ENCODE measurements around the gene SPG11. TPM values are rescaled to one million over a fixed set of nuclear protein-coding genes. Genes with fewer than 3 reads are reported as not detected.
"Not testable (repeated sequence)": the region's sequence is repeated elsewhere in the genome, so short reads cannot be mapped to it uniquely, and the experiment has no call there.

Gene SPG11
- polyA plus RNA-seq, 2 donors, result 23.5 to 29.4 TPM

GRCh38 chr15:44536302-44536961 lies 127.0 kb downstream of the SPG11 start:
- no peaks in the 10 kb centered on the region for H3K9me3 ChIP-seq (ENCODE audit: control insufficient read depth in 2 of 2, insufficient read depth in 1 of 2, low read depth in 1 of 2, low read length in 1 of 2)
- H3K36me3 ChIP-seq (ENCODE audit: control insufficient read depth in 2 of 2, insufficient read depth in 2 of 2, low read length in 1 of 2), result peaks cover 0 to 3% of the 10 kb centered on the region in 2 donors
- H3K4me1 ChIP-seq (ENCODE audit: control insufficient read depth in 2 of 2, insufficient read depth in 2 of 2, low read length in 1 of 2), result peaks cover 0 to 9% of the 10 kb centered on the region in 2 donors
- H3K27ac ChIP-seq (ENCODE audit: low read depth in 2 of 2, low read length in 1 of 2), result peak overlapping the region; percentile 95 to 99
- 0% methylated on average over 43 to 45 of the region's 47 CpGs for WGBS, 2 donors
- H3K4me3 ChIP-seq (ENCODE audit: low read depth in 1 of 2, low read length in 2 of 2), result peak overlapping the region; percentile 80 to 84
- H3K27me3 ChIP-seq (ENCODE audit: control insufficient read depth in 1 of 2, insufficient read depth in 2 of 2, low read length in 2 of 2), result no peaks in the 10 kb centered on the region

- no peaks in the 10 kb centered on the region for H3K36me3 ChIP-seq (ENCODE audit: control insufficient read depth in 2 of 2, insufficient read depth in 2 of 2, low read length in 1 of 2)
- 58 to 59% methylated on average over 36 of the region's 36 CpGs for WGBS, 2 donors
- H3K4me1 ChIP-seq (ENCODE audit: control insufficient read depth in 2 of 2, insufficient read depth in 2 of 2, low read length in 1 of 2), result peaks cover 0 to 9% of the 10 kb centered on the region in 2 donors
- no peaks in the 10 kb centered on the region for H3K27me3 ChIP-seq (ENCODE audit: control insufficient read depth in 1 of 2, insufficient read depth in 2 of 2, low read length in 2 of 2)
- peak overlapping the region; percentile 95 to 99 for H3K27ac ChIP-seq (ENCODE audit: low read depth in 2 of 2, low read length in 1 of 2)
- H3K4me3 ChIP-seq (ENCODE audit: low read depth in 1 of 2, low read length in 2 of 2), result peak overlapping the region; percentile 80 to 84
- no peaks in the 10 kb centered on the region for H3K9me3 ChIP-seq (ENCODE audit: control insufficient read depth in 2 of 2, insufficient read depth in 1 of 2, low read depth in 1 of 2, low read length in 1 of 2)
These were observed 127.8 kb downstream of the SPG11 start for GRCh38 chr15:44535523-44536301.

DNA sequence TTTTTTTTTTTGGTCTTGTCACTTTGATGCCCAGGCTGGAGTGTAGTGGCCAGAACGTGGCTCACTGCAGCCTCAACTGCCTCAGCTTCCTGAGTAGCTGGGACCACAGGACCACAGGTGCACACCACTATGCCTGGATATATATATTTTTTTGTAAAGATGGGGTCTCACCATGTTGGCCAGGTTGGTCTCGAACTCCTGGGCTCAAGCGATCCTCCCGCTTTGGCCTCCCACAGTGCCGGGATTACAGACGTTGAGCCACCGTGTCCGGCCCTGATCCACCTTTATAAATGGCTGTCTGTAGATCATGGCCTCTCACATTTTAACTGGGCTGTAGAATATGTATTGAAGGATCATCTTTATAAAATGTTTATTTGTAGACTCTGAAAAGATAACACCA lies 128.4 kb downstream of the SPG11 start:
- H3K36me3 ChIP-seq (ENCODE audit: control insufficient read depth in 2 of 2, insufficient read depth in 2 of 2, low read length in 1 of 2), result no peaks in the 10 kb centered on the region
- H3K4me1 ChIP-seq (ENCODE audit: control insufficient read depth in 2 of 2, insufficient read depth in 2 of 2, low read length in 1 of 2), result peaks cover 0 to 9% of the 10 kb centered on the region in 2 donors
- no peaks in the 10 kb centered on the region for H3K9me3 ChIP-seq (ENCODE audit: control insufficient read depth in 2 of 2, insufficient read depth in 1 of 2, low read depth in 1 of 2, low read length in 1 of 2)
- peak overlapping the region in 1 of 2 donors; percentile 80 for H3K4me3 ChIP-seq (ENCODE audit: low read depth in 1 of 2, low read length in 2 of 2)
- WGBS, 2 donors, result 95 to 96% methylated on average over 8 of the region's 8 CpGs
- no peak overlapping the region for H3K27ac ChIP-seq (ENCODE audit: low read depth in 2 of 2, low read length in 1 of 2)
- no peaks in the 10 kb centered on the region for H3K27me3 ChIP-seq (ENCODE audit: control insufficient read depth in 1 of 2, insufficient read depth in 2 of 2, low read length in 2 of 2)

DNA sequence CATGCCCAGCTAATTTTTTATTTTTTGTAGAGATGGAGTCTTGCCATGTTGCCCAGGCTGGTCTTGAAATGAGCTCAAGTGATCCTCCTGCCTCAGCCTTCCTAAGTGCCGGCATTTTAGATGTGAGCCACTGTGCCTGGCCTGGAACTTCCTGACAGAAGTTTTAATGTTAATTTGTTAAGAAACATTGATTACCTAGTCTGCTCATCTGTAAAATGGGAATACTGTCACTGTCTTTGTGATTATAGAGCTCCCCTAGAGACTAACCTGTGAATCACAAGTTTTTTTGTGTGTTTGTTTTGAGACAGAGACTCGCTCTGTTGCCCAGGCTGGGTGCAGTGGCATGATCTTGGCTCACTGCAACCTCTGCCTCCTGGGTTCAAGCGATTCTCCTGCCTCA lies 130.8 kb downstream of the SPG11 start:
- 88 to 95% methylated on average over 3 of the region's 3 CpGs for WGBS, 2 donors

DNA sequence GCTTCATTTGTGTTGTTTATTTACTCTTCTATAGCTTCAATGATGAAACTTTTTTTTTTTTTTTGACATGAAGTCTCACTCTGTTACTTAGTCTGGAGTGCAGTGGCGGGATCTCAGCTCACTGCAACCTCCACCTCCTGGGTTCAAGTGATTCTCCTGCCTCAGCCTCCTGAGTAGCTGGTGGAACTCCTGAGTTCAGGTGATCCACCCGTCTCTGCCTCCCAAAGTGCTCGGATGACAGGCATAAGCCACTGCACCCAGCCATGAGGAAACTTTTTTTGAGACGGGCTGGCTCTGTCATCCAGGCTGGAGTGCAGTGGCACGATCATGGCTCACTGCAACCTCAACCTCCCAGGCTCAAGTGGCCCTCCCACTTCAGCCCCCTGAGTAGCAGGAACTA lies 131.2 kb downstream of the SPG11 start:
- H3K4me1 ChIP-seq (ENCODE audit: control insufficient read depth in 2 of 2, insufficient read depth in 2 of 2, low read length in 1 of 2); H3K27me3 ChIP-seq (ENCODE audit: control insufficient read depth in 1 of 2, insufficient read depth in 2 of 2, low read length in 2 of 2); H3K9me3 ChIP-seq (ENCODE audit: control insufficient read depth in 2 of 2, insufficient read depth in 1 of 2, low read depth in 1 of 2, low read length in 1 of 2); H3K27ac ChIP-seq (ENCODE audit: low read depth in 2 of 2, low read length in 1 of 2); H3K36me3 ChIP-seq (ENCODE audit: control insufficient read depth in 2 of 2, insufficient read depth in 2 of 2, low read length in 1 of 2); H3K4me3 ChIP-seq (ENCODE audit: low read depth in 1 of 2, low read length in 2 of 2): not testable (repeated sequence)
- 91 to 94% methylated on average over 5 of the region's 5 CpGs for WGBS, 2 donors

More for the DNA sequence above, 130.8 kb downstream of the SPG11 start:
- Histone ChIP-seq H3K27me3 (ENCODE audit: control insufficient read depth in 1 of 2, insufficient read depth in 2 of 2, low read length in 2 of 2) (no peaks in the 10 kb centered on the region), H3K4me3 (ENCODE audit: low read depth in 1 of 2, low read length in 2 of 2) (no peak overlapping the region), H3K9me3 (ENCODE audit: control insufficient read depth in 2 of 2, insufficient read depth in 1 of 2, low read depth in 1 of 2, low read length in 1 of 2) (no peaks in the 10 kb centered on the region), H3K27ac (ENCODE audit: low read depth in 2 of 2, low read length in 1 of 2) (no peak overlapping the region), H3K4me1 (ENCODE audit: control insufficient read depth in 2 of 2, insufficient read depth in 2 of 2, low read length in 1 of 2) (peaks cover 0 to 9% of the 10 kb centered on the region in 2 donors), H3K36me3 (ENCODE audit: control insufficient read depth in 2 of 2, insufficient read depth in 2 of 2, low read length in 1 of 2) (no peaks in the 10 kb centered on the region)

DNA sequence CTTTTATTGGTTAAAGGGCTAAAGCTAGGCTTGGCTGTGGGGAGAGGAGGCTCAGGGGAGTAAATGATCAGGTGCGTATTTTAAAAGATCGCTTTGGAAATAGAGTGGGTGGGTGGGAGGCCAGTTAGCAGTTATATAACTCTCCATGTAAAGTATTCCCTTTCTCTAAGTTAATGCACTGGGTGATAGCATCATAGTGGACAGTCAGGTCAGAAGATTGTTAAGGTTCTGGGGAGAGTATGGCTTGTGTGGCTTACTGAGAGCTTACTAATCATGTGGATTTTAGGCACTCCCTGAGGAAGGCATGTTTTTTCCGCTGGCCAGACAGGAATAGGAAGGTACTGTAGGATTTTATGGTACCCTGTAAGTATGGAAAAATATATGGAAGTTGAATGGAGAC lies 132.8 kb downstream of the SPG11 start:
- Histone ChIP-seq H3K9me3 (ENCODE audit: control insufficient read depth in 2 of 2, insufficient read depth in 1 of 2, low read depth in 1 of 2, low read length in 1 of 2) (no peaks in the 10 kb centered on the region), H3K27ac (ENCODE audit: low read depth in 2 of 2, low read length in 1 of 2) (no peak overlapping the region), H3K36me3 (ENCODE audit: control insufficient read depth in 2 of 2, insufficient read depth in 2 of 2, low read length in 1 of 2) (no peaks in the 10 kb centered on the region), H3K4me3 (ENCODE audit: low read depth in 1 of 2, low read length in 2 of 2) (no peak overlapping the region), H3K27me3 (ENCODE audit: control insufficient read depth in 1 of 2, insufficient read depth in 2 of 2, low read length in 2 of 2) (no peaks in the 10 kb centered on the region), H3K4me1 (ENCODE audit: control insufficient read depth in 2 of 2, insufficient read depth in 2 of 2, low read length in 1 of 2) (peaks cover 0 to 5% of the 10 kb centered on the region in 2 donors)
- WGBS, 2 donors, result 95 to 99% methylated on average over 3 of the region's 3 CpGs

DNA sequence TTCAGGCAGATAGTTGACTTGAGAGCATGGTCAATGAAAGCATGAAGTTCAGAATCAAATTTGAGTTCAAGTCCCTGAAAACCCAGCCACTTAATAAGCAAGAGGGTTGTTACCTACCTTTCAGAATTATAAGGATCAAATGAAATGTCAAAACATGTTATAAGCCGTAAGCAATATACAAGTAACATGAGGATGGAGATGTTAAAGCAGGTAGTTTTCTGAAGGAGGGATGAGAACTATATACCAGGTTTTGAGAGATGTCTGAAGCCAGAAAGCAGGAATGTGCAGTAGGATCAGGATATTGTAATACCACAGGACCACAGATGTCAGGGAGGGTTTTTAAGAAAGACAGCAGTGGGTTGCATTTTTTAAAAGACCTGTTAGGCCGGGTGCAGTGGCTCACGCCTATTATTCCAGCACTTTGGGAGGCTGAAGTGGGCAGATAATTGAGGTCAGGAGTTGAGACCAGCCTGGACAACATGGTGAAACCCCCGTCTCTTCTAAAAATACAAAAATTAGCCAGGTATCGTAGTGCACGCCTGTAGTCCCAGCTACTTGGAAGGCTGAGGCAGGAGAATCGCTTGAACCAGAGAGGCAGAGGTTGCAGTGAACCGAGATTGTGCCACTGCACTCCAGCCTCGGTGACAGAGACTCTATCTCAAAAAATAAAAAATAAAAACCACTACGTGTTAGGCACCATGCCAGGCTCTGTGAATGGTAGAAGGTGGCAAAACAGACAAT lies 133.4 kb downstream of the SPG11 start:
- Histone ChIP-seq H3K27me3 (ENCODE audit: control insufficient read depth in 1 of 2, insufficient read depth in 2 of 2, low read length in 2 of 2) (no peaks in the 10 kb centered on the region), H3K4me1 (ENCODE audit: control insufficient read depth in 2 of 2, insufficient read depth in 2 of 2, low read length in 1 of 2) (peaks cover 0 to 3% of the 10 kb centered on the region in 2 donors), H3K36me3 (ENCODE audit: control insufficient read depth in 2 of 2, insufficient read depth in 2 of 2, low read length in 1 of 2) (no peaks in the 10 kb centered on the region), H3K27ac (ENCODE audit: low read depth in 2 of 2, low read length in 1 of 2) (no peak overlapping the region), H3K4me3 (ENCODE audit: low read depth in 1 of 2, low read length in 2 of 2) (no peak overlapping the region), H3K9me3 (ENCODE audit: control insufficient read depth in 2 of 2, insufficient read depth in 1 of 2, low read depth in 1 of 2, low read length in 1 of 2) (no peaks in the 10 kb centered on the region)
- 77 to 81% methylated on average over 10 of the region's 10 CpGs for WGBS, 2 donors

GRCh38 chr15:44527241-44527640 lies 136.2 kb downstream of the SPG11 start:
- no peaks in the 10 kb centered on the region for H3K36me3 ChIP-seq (ENCODE audit: control insufficient read depth in 2 of 2, insufficient read depth in 2 of 2, low read length in 1 of 2)
- no peak overlapping the region for H3K27ac ChIP-seq (ENCODE audit: low read depth in 2 of 2, low read length in 1 of 2)
- no peaks in the 10 kb centered on the region for H3K4me1 ChIP-seq (ENCODE audit: control insufficient read depth in 2 of 2, insufficient read depth in 2 of 2, low read length in 1 of 2)
- no peaks in the 10 kb centered on the region for H3K27me3 ChIP-seq (ENCODE audit: control insufficient read depth in 1 of 2, insufficient read depth in 2 of 2, low read length in 2 of 2)
- H3K4me3 ChIP-seq (ENCODE audit: low read depth in 1 of 2, low read length in 2 of 2), result no peak overlapping the region
- 81% methylated on average over 2 of the region's 2 CpGs for WGBS, 2 donors
- H3K9me3 ChIP-seq (ENCODE audit: control insufficient read depth in 2 of 2, insufficient read depth in 1 of 2, low read depth in 1 of 2, low read length in 1 of 2), result no peaks in the 10 kb centered on the region

GRCh38 chr15:44525018-44525417 lies 138.4 kb downstream of the SPG11 start:
- H3K27me3 ChIP-seq (ENCODE audit: control insufficient read depth in 1 of 2, insufficient read depth in 2 of 2, low read length in 2 of 2), result no peaks in the 10 kb centered on the region

More at GRCh38 chr15:44525018-44525417, 138.4 kb downstream of the SPG11 start:
- no peaks in the 10 kb centered on the region for H3K4me1 ChIP-seq (ENCODE audit: control insufficient read depth in 2 of 2, insufficient read depth in 2 of 2, low read length in 1 of 2)
- no peak overlapping the region for H3K27ac ChIP-seq (ENCODE audit: low read depth in 2 of 2, low read length in 1 of 2)
- no peaks in the 10 kb centered on the region for H3K9me3 ChIP-seq (ENCODE audit: control insufficient read depth in 2 of 2, insufficient read depth in 1 of 2, low read depth in 1 of 2, low read length in 1 of 2)
- 93 to 99% methylated on average over 1 of the region's 1 CpG for WGBS, 2 donors
- no peaks in the 10 kb centered on the region for H3K36me3 ChIP-seq (ENCODE audit: control insufficient read depth in 2 of 2, insufficient read depth in 2 of 2, low read length in 1 of 2)
- H3K4me3 ChIP-seq (ENCODE audit: low read depth in 1 of 2, low read length in 2 of 2), result no peak overlapping the region
